GM18505 (cell line): ENCODE measurements around the gene SLC9A3.

Experiments used
- ATAC-seq: cut with Tn5 transposase; IDR thresholded peaks from one replicate; pipeline ENCODE4 v1.9.1; 2021; ENCODE audit not compliant: unreplicated experiment
- POLR2A ChIP-seq: IDR thresholded peaks from 4 replicates; pipeline ENCODE4 v1.6.1; 2011; ENCODE audit warnings: borderline replicate concordance; ENCODE audit not compliant: insufficient read depth, insufficient read length; ENCODE audit errors: extremely low read depth

Gene SLC9A3

GRCh38 chr5:524234-524972, at the start of gene SLC9A3:
SLC9A3 (minus strand) TSS chr5:524449.
- no peak for TF ChIP-seq POLR2A
- no peak for ATAC-seq

GRCh38 chr5:573976-574375, 49.7 kb upstream of the SLC9A3 start:
- no peak for ATAC-seq
- TF ChIP-seq POLR2A, result no peak

- ATAC-seq, result no peak
Observed at GRCh38 chr5:573206-573605, 49.0 kb upstream of the SLC9A3 start.

GRCh38 chr5:572398-573019, 48.3 kb upstream of the SLC9A3 start:
- no peak for TF ChIP-seq POLR2A
- no peak for ATAC-seq

More at GRCh38 chr5:573206-573605, 49.0 kb upstream of the SLC9A3 start:
- no peak for TF ChIP-seq POLR2A

DNA sequence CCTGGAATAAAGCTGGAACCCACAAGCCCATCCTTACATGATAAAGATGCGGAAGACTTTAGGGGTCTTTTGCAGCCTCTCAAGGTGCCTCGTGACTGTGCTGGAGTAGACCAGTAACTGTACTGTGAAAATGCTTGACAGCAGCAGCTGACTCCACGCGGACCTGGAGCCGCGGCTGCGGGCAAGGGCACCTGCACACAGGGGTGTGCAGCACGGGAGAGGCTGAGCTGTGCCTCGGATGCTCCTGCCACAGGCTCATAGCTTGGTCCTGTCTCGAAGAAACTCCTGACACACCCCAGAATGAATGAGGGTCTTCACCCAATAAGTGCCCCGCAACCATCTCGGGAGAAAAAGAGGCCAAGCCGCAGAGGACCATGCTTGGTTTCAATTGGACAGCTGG, 47.5 kb upstream of the SLC9A3 start:
- no peak for ATAC-seq
- TF ChIP-seq POLR2A, result no peak

- TF ChIP-seq POLR2A, result no peak
- ATAC-seq, result no peak
Observed at GRCh38 chr5:570886-571285, 46.6 kb upstream of the SLC9A3 start.

DNA sequence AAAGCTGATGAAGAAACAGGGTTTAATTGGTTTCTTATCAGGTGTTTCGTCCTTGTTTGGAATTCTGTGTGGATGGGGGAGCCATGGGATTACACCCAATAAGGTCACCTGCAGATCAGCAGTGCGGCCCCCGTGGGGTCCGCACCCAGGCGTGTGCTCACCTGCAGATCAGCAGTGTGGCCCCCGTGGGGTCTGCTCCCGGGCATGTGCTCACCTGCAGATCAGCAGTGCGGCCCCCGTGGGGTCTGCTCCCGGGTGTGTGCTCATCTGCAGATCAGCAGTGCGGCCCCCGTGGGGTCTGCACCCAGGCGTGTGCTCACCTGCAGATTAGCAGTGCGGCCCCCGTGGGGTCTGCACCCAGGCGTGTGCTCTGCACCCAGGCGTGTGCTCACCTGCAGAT, 46.2 kb upstream of the SLC9A3 start:
- no peak for TF ChIP-seq POLR2A
- no peak for ATAC-seq

DNA sequence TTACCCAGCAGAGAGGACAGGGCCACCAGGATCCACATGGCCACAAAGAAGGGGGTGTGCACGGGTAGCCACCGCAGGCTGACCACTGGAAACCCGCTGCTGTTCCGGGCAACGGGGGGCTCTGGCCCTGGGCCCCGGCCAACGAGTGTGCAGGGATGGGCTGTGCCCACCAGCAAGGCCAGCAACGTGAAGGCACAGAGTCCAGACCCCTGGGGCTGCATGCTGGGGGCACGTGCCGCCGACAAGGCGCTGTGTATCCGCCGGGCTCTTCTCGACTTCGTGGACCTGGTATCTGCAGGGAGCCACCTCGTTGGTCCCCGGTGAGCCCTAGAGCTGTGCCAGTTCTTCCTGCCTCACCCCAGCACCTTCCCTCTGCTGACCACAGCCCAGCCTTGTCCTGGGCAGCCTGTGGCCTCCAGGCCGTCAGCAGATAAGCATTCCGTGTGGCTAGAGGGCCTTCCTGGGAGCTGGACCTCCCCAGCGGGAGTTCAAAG, 45.7 kb upstream of the SLC9A3 start:
- ATAC-seq, result no peak
- TF ChIP-seq POLR2A, result no peak

DNA sequence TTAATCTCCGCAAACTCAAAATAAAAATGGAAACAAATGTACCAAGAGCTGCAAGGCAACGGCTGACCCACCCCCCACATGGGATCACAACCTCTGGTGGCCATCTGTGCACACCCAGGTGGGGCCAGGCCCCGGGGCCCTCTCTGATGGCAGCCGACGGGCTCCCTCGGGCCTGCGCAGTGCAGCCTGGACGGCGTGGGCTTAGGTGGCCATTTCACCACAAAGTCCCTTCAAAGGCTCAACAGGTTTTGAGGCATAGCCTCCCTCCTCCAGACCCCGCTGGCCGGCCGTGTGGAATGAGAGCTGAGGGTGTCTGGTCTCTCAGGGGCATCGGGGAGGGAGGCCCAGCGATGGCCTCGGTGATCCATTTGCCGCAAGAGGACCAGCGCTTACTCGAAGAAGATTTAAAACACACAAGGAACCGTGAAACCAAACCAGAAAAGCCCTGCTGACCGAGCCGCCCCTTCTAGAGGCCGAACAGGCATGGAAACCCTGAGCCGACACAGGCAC, 45.2 kb upstream of the SLC9A3 start:
- TF ChIP-seq POLR2A, result no peak
- ATAC-seq, result no peak

- ATAC-seq, result no peak
- no peak for TF ChIP-seq POLR2A
Observed at GRCh38 chr5:568809-569208, 44.6 kb upstream of the SLC9A3 start.

- TF ChIP-seq POLR2A, result no peak
- ATAC-seq, result no peak
Observed at GRCh38 chr5:568061-568781, 44.0 kb upstream of the SLC9A3 start.

DNA sequence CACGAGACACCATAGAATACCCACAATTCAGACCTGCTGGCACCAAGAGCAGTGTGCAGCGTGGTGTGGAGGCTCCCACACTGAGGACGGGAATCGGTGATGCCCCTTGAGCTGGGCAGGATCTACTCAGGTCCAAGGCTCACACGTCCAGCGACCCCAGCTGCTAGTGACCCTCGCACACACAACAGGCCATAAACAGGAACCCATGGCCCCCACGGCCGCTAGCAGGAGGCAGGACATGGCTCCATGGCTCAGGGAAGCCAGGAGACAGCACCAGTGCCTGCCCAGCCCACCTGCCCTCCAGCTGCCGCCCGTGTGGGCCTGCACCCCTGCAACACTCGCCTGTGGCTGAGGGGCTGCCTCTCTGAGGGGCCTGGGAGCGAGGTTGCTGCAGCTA, 43.4 kb upstream of the SLC9A3 start:
- TF ChIP-seq POLR2A, result no peak
- ATAC-seq, result no peak

GRCh38 chr5:566636-567309, 42.5 kb upstream of the SLC9A3 start:
- ATAC-seq, result no peak
- TF ChIP-seq POLR2A, result no peak
